Cardiac muscle cell (in vitro differentiated cells and primary cell): Measurements from ENCODE around the gene SLC4A11. TPM values are rescaled to one million over a fixed set of nuclear protein-coding genes. Genes with fewer than 3 reads are reported as not detected.

ENCODE experiments used
- DNase-seq, 2 donors: peaks; one replicate each; pipeline versions ENCODE4 v3.0.0 to v3.0.0-alpha.2; 2010 to 2017; ENCODE audit warnings: low read depth in 1 of 2, low spot score in 1 of 2
- H3K27ac ChIP-seq: fragments of 200-600 bp; sonication (generic); 2 replicates; pipeline ENCODE4 v1.5.1; 2016
- H3K27me3 ChIP-seq: fragments of 200-600 bp; sonication (generic); 2 replicates; pipeline ENCODE4 v1.6.0; 2016; ENCODE audit warnings: control low read depth
- H3K36me3 ChIP-seq: fragments of 200-600 bp; sonication (generic); 2 replicates; pipeline ENCODE4 v1.5.1; 2016; ENCODE audit warnings: control low read depth
- H3K4me1 ChIP-seq: fragments of 200-600 bp; sonication (generic); 2 replicates; pipeline ENCODE4 v1.8.1; 2017; ENCODE audit warnings: low read depth, mild to moderate bottlenecking, mixed run types
- H3K4me3 ChIP-seq: fragments of 200-600 bp; sonication (generic); 2 replicates; pipeline ENCODE4 v1.5.1; 2016; ENCODE audit warnings: mild to moderate bottlenecking
- H3K9me3 ChIP-seq: fragments of 200-600 bp; sonication (generic); 2 replicates; pipeline ENCODE4 v1.5.1; 2017; ENCODE audit warnings: low read depth, mild to moderate bottlenecking, control low read depth
- CTCF ChIP-seq: IDR thresholded peaks from 2 replicates; pipeline ENCODE4 v1.5.1; 2012; ENCODE audit warnings: low read depth, mild to moderate bottlenecking, low read length
- polyA plus RNA-seq: library from polyadenylated mRNA; unstranded; fragments of >200 nt; fragmentation: Nextera tagmentation; extraction: Ambion mirVana; gene quantifications from 2 replicates; pipeline ENCODE4 v1.2.1, GENCODE V29; 2016
- total RNA-seq: library from RNA; depleted of rRNA; stranded (reverse); fragments of >200 nt; gene quantifications from 2 replicates; pipeline ENCODE4 v1.2.3, GENCODE V29; 2016

SLC4A11 gene
- total and polyA plus RNA-seq, 2 experiments from 2014 or later: 0.12 TPM; not detected in 1

GRCh38 chr20:3245156-3245555, 6.2 kb upstream of the SLC4A11 start:
- Histone ChIP-seq H3K36me3 (no peaks in the 10 kb centered on the region), H3K4me1 (no peaks in the 10 kb centered on the region), H3K27me3 (peaks cover 72% of the 10 kb centered on the region), H3K4me3 (no peak overlapping the region), H3K27ac (no peak overlapping the region), H3K9me3 (no peaks in the 10 kb centered on the region)
- TF ChIP-seq CTCF: no peak
- DNase-seq: no peak

DNA sequence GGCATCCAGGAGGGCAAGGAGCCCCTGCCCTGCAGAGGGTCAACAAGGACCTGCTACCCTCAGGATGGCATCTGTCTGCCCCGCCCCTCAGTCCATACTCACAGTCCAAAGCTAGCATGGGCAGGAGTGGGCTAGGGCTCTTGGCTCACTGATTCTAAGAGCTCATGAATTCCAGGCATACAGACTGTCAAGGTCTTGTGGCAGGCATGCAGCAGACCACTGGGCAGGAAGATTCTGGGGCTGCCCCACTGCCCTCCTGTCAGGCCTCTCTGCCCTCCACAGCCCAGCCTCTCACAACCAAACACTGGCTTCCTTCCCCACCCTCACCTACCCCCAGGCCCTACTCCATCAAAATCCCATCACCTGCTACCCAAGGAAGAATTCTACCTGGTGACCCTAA, 5.6 kb upstream of the SLC4A11 start:
- no peak for TF ChIP-seq CTCF
- H3K27ac ChIP-seq: no peak overlapping the region
- no peak overlapping the region for H3K4me3 ChIP-seq
- no peaks in the 10 kb centered on the region for H3K9me3 ChIP-seq
- no peaks in the 10 kb centered on the region for H3K4me1 ChIP-seq
- DNase-seq: no peak
- peaks cover 74% of the 10 kb centered on the region for H3K27me3 ChIP-seq
- no peaks in the 10 kb centered on the region for H3K36me3 ChIP-seq

DNA sequence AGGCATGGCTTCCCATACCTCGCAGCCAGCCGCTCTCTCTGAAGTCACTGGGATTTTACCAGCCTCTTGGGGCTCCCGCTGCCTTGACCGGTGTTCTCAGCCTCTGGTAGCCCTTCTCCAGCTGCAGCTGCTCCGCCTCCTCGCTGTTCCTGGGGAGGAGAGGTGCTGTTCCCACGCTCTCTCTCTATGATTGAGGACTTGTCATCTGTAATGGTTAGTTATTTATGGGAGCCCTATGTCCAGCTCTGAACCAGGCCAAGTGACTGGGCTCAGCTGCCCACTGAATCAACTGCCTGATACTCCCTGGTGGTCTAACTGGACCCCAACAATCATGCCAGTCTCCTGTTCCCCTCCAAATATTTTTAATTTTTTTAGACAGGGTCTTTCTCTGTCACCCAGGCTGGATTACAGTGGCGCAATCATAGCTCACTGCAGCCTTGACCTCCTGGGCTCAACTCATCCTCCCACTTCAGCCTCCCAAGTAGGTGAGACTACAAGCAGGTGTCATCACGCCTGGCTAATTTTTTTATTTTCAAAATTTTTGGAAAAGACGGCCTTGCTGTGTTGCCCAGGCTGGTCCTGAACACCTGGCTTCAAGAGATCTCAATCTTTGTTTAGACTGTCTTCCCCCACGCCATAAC, 4.8 kb upstream of the SLC4A11 start:
- H3K9me3 ChIP-seq: no peaks in the 10 kb centered on the region
- no peak for DNase-seq
- TF ChIP-seq CTCF: no peak
- no peak overlapping the region for H3K27ac ChIP-seq
- H3K4me1 ChIP-seq: no peaks in the 10 kb centered on the region
- peaks cover 74% of the 10 kb centered on the region for H3K27me3 ChIP-seq
- no peaks in the 10 kb centered on the region for H3K36me3 ChIP-seq
- H3K4me3 ChIP-seq: no peak overlapping the region

DNA sequence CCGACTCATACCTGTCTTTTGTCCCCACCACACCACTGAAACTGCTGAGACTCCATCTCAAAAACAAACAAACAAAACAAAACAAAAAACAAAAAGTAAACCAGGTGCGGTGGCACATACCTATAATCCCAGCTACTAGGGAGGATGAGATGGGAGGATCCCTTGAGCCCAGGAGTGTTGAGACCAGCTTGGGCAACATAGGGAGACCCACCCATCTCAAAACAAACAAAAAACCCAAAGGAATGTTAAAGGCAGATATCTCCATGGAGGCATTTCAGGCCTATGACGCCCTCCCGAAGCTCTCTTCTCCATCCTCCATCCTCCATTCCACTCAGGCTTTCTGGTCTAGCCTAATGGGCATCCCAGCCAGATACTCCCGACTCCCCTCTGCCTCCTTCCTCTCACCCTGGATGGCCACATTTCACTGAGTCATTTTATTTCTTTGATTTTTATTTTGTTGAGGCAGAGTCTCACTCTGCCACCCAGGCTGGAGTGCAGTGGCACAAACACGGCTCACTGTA, 3.2 kb upstream of the SLC4A11 start:
- no peak for DNase-seq
- Histone ChIP-seq H3K27ac (no peak overlapping the region), H3K27me3 (peaks cover 74% of the 10 kb centered on the region), H3K36me3 (no peaks in the 10 kb centered on the region), H3K4me1 (no peaks in the 10 kb centered on the region), H3K9me3 (no peaks in the 10 kb centered on the region), H3K4me3 (no peak overlapping the region)
- TF ChIP-seq CTCF: no peak

GRCh38 chr20:3240776-3241363, 1.9 kb upstream of the SLC4A11 start:
- H3K9me3 ChIP-seq: no peaks in the 10 kb centered on the region
- H3K27me3 ChIP-seq: peaks cover 84% of the 10 kb centered on the region
- H3K4me3 ChIP-seq: no peak overlapping the region
- DNase-seq: no peak
- no peak overlapping the region for H3K27ac ChIP-seq
- no peak for TF ChIP-seq CTCF
- no peaks in the 10 kb centered on the region for H3K4me1 ChIP-seq
- H3K36me3 ChIP-seq: no peaks in the 10 kb centered on the region
